GM13977 (cell line): ENCODE measurements around the gene DGAT2.

Source experiments
- DNase-seq: peaks from one replicate; pipeline ENCODE4 v3.0.0; 2012; ENCODE audit warnings: low spot score
- in situ Hi-C: fragments of 300-500 bp; cut with MboI; formaldehyde crosslinking; loops from one replicate; pipeline ENCODE4 v1.12.0; 2022; ENCODE audit warnings: low sequenced_read_pairs, low pct_unique_long_range_greater_than_20kb, mixed read lengths, inconsistent platforms; ENCODE audit not compliant: unreplicated experiment
- TF ChIP-seq, protein P1 (sequence below): IDR thresholded peaks from 2 replicates; pipeline ENCODE4 v1.5.1; 2012; ENCODE audit warnings: mild to moderate bottlenecking, control low read depth; ENCODE audit not compliant: insufficient read depth; ENCODE audit errors: extremely low read depth, missing control alignments

DGAT2 gene

GRCh38 chr11:75802913-75803820, 34.6 kb downstream of the DGAT2 start:
- peak; percentile 79 for DNase-seq
- TF ChIP-seq, protein P1, sequence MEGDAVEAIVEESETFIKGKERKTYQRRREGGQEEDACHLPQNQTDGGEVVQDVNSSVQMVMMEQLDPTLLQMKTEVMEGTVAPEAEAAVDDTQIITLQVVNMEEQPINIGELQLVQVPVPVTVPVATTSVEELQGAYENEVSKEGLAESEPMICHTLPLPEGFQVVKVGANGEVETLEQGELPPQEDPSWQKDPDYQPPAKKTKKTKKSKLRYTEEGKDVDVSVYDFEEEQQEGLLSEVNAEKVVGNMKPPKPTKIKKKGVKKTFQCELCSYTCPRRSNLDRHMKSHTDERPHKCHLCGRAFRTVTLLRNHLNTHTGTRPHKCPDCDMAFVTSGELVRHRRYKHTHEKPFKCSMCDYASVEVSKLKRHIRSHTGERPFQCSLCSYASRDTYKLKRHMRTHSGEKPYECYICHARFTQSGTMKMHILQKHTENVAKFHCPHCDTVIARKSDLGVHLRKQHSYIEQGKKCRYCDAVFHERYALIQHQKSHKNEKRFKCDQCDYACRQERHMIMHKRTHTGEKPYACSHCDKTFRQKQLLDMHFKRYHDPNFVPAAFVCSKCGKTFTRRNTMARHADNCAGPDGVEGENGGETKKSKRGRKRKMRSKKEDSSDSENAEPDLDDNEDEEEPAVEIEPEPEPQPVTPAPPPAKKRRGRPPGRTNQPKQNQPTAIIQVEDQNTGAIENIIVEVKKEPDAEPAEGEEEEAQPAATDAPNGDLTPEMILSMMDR, result peak; percentile 94
- in situ Hi-C loops, result loop anchor here (10.0 kb wide), 1 partner anchor 62 kb away; no protein-coding TSS in a partner anchor

DNA sequence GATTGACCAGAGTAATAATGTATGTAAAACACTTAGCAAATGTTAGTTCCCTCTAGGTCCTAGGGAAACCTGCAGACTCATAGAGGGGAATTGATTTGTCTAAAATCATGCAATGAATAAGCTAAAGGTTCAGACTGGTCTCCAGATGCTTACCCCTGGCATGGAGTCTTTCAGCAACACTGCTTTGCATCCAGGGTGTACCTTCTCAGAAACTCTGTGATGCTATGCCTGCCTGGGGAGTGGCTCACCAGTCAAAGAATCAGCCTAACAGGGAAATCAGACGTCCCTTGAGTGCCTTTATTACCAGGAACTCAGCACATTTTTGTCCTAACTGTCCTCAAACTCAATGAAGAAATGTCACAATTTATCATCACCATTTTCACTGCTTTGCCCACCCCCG, 40.5 kb downstream of the DGAT2 start:
- in situ Hi-C loops, result loop anchor here (10.0 kb wide), 1 partner anchor 56 kb away; no protein-coding TSS in a partner anchor
- TF ChIP-seq, protein P1, result no peak
- DNase-seq, result no peak

DNA sequence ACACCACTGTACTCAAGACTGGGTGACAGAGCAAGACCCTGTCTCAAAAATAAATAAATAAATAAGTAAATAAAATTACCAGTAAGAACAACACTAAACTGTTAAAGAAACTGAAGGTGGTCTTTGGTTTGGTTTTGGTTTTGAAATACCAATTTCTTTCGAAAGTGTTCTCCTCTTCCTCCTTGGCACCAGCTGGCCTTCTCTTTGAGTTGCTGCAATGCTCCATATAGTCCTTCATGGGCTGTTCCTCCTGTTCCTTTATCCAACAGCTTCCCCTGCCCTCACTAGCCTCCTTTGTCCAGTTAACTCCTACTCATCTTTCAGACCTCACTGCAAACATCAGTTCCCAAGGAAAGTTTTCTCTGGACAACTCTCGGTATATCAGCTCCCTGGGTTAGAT, 41.4 kb downstream of the DGAT2 start:
- DNase-seq, result no peak
- in situ Hi-C loops, result loop anchor here (10.0 kb wide), 1 partner anchor 55 kb away; no protein-coding TSS in a partner anchor

GRCh38 chr11:75810637-75811390, 42.2 kb downstream of the DGAT2 start:
- TF ChIP-seq, protein P1, result no peak
- in situ Hi-C loops, result no loop called here
- DNase-seq, result peak; percentile 62

More for the DNA sequence above, 41.4 kb downstream of the DGAT2 start:
- TF ChIP-seq, protein P1, result no peak

GRCh38 chr11:75811485-75811884, 42.9 kb downstream of the DGAT2 start:
- DNase-seq, result no peak
- TF ChIP-seq, protein P1, result no peak
- in situ Hi-C loops, result no loop called here

- no peak for DNase-seq
- TF ChIP-seq, protein P1, result no peak
- in situ Hi-C loops, result no loop called here
These were observed 44.0 kb downstream of the DGAT2 start for GRCh38 chr11:75812542-75813040.
